DMS 273 (cell line): ENCODE data around the gene ZDHHC17.

Experiments used
- DNase-seq: peaks from one replicate; lab custom pipeline; 2025; ENCODE audit not compliant: unreplicated experiment; lab: John Stamatoyannopoulos, UW

The ZDHHC17 gene

DNA sequence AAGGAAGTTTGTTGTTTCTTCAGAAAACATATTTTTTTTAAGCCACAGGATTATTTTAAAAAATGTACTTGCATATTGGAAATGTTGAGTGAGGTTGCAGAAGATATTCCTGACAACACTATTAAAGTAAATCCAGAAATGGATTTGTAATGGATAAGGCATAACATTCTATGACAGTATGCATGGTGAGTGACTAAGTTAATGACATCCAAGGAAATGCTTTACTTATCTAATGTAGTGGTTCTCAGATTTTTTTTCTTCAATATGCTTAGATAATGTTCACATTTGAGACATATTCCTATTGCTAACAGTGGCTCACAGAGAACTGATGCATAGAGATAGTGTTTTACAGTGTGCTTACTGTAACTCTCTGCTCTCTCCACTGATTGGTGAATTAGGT lies 49.4 kb downstream of the ZDHHC17 start:
- no peak for DNase-seq

DNA sequence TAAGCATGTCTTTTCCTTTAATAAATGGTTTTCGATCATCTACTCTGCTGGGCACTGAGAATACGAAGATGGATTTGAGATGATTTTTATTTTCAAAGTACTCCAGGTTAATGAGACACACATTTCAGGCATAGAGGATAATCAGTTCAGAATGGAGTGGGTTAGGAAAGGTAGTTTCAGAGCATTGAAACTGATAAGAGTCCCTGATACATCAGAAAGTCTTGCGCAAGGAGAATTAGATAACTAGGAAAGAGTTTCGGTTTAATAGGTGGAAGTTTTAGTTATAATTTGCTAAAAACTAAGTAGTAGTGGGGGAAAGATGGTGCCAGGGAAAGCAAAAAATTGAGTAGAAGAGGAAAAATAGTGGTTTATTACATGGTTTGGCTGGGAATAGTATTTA lies 50.1 kb downstream of the ZDHHC17 start:
- DNase-seq, result no peak

DNA sequence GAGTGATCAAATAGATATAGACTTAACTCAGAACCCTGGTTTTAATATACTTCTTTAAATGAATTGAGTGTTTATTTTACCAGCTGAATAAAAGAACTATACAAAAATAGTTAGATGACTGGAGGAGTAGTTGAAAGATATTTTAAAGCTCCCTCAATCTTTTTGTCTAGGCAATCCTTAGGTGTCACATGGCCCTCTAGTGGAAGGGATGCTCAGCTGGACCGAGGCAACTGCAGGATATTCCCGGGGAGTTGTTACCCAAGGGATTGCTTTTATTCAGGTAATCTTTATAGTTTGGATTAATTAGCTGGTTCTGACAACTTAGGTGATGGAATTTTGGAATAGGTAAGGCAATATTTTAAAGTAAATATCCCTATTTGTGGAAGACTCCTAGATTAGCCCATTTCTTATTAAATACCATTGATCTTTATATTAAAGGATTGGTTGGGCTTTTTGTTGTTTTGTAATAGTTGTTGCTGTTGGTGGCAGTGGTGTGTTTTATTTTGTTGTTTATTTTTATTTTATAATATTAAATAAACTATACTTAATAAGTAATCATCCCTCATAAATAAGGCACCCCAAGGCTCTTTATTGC lies 57.1 kb downstream of the ZDHHC17 start:
- DNase-seq, result peak; percentile 51

DNA sequence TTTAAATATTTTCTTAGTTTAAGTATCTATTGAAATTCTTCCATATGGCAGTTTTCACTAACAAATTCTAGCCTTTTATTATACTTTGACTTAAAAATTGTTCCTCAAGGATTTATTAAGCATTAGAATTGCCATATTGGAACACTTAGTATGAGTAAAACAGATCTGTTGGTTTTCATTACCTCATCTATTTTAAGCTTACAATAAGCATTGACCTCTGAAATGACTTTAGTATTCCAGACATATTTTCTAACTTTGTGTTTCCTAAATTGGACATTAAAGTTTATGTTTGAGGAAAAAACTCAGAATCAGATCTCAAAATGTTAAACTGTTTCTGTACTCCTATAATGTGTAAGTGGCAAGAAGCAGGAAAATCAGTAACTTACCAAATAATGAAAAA lies 66.5 kb downstream of the ZDHHC17 start:
- DNase-seq, result no peak

DNA sequence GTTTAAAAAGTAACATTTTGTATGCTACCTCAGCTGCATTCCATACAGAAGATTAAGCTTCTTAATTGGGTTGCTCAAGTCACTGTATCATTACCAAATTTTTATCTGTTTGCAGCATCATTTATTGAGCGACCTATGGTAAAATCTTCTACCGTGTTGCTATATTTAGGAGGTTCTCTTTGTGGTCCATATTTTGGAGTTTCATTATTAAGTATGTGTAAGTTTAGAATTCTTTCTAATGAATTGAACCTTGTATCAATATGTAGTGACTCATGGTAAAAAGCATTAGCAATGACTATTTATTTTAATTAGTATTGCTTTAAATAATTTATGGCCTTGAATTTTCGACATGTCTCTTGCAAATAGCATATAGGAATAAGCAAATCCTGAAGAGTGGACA lies 72.7 kb downstream of the ZDHHC17 start:
- no peak for DNase-seq

DNA sequence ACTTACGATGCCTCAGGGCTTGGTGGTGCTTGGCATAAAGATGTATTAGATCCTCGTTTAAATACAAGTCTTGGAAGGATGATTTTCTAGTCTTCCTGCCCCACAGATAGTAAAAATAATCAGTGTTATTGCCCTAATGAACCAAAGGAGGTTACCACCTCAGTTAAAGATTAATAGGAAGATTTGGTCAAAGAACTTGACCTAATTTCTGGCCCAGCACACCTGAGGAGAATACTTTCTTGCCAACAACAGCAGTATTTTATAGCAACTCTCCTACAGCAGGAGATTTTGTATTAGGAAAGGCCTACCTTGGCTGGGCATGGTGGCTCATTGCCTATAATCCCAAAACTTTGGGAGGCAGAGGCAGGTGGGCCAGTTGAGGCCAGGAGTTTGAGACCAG lies 83.3 kb downstream of the ZDHHC17 start:
- DNase-seq, result no peak

DNA sequence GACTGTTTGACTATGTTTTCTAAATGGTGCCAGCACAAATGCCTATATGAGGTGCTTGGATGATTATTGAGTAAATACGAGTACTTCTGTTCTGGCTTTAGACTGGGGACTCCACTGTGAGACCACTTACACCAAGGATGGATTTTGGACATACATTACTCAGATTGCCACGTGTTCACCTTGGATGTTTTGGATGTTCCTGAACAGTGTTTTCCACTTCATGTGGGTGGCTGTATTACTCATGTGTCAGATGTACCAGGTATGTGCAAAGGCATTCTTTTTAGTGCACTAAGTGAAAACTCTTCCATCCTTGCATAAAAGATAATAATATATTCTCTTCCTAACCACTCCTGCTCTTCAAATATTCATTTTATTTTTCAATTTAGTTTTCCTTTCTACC lies 84.2 kb downstream of the ZDHHC17 start:
- no peak for DNase-seq

DNA sequence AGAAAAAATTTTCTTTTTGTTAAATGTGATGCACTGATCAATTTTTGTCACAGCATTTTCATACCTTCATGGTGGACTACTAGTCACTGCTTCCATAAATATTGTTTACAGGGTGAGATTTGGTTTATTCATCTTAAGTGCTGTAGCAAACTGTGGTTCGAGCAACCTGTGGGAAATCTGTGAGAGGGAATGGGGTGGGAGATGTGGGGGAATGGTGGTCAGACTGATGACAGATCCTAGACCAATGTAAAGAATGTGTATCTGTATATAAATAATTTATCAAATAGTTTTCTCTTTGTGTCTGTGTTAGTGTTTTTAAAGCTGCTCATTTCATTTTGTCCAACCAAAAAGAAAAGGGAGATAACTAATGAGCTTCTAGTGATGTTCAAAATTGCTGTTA lies 88.2 kb downstream of the ZDHHC17 start:
- DNase-seq, result no peak

DNA sequence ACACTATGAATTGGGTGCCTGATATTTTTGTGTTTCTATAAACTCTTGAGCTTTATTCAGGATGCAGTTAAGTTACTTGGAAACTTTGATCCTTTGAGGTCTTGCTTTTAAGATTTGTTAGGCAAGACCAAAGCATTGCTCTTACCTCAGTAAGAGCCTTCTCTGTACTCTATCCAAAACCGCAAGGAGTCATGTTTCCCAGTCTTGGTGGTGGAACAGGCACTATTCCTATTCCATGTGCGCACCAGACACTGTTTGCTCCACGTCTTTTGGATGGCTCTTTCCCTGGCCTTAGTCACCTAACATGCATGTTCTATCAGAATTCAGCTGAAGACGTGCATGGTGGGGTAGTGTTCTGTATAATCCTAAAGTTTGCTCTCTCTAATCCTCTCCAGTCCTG lies 91.4 kb downstream of the ZDHHC17 start:
- no peak for DNase-seq

DNA sequence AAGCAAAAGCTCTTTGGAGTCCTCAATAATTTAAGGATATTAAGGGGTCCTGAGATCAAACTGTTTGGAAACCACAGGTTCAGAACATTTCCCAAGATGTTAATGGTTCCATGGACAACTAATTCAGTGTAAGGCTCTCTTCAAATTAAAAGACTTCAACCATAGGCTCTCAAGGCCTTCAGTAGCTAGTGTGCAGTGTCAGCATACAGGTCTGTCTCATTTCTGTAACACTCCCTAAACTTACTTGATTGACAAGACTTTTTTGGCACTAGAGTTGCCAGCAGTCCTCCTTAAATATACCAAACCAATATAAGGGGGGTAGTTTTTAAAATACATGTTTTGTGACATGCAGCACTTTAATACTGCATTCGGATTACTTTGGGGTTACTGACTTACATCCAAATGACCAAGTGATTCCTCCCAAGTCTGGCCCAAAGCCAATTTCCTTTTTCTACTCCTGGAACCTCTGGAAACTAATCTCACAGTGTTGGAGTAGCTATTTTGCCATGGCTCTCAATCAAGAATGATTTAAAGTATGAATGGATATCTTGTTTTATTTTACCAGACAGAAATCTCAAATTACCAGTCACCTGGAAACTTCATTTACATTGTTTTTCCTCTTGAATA lies 92.2 kb downstream of the ZDHHC17 start:
- no peak for DNase-seq

DNA sequence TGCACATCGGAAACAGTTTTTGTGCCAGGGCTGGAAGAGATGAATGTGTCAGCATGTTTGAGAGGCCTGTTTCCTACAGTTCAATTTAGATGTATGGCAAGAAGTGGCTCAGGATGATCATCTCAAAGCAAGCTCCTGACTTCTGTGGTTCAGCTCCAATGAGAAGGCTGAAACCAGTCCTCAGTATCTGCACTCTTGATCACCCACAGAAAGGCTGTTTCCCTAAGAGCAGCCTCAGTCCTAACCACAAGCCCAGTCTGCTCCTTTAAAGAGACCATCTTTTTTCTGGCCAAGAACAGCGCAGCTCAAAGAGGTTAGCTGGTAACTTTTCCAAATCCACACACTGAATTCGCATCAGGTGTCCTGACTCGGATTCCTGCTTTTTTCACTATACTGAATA lies 95.7 kb downstream of the ZDHHC17 start:
- no peak for DNase-seq

DNA sequence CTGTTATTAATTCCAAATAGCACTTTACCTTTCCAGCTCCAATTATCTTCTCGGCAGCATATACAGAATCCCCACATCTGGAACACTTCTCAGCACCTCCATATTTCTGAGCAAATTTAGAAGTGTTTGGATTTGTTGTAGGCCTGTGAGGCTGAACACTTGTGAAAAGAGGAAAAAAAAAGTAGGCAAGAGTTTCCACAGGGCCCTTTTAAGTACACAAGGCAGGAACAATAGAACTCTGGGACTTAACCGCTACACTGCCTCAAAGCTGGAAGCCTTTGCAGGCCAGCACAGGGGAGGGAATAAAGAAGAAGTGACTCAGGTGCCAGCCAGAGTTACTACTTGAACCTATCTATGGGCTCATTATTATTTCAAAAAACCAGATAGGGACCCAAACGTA lies 96.3 kb downstream of the ZDHHC17 start:
- DNase-seq, result no peak

DNA sequence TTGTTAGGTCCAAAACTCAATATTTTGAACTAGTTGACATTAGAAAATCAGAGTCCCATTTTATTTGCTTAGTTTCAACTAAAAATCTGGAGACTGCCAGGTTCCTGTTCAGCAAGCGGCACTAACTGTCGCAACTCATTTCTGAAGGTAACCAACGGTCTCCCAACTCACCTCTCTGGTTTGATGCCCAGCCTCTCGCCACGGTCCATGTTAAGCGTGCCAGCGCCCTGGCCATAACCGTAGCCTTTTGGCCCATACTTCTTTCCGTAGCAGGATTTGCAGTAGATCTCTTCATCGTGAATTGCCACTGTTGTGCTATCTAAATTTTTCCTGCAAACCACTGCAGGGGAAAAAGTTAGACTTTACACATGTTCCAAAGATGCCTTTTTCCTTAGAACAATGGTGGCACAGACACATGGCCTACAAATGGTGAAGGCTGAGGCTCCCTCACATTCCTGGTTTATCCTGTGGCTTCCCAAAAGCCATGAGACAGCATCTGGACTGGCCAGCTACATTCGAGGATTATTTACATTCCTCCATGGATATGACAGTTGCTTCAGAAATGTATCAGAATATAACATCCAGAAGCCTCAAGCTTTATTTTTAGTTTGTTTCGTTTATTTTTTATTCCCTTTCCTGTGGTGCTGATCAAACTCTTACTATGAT lies 99.2 kb downstream of the ZDHHC17 start:
- DNase-seq, result no peak

DNA sequence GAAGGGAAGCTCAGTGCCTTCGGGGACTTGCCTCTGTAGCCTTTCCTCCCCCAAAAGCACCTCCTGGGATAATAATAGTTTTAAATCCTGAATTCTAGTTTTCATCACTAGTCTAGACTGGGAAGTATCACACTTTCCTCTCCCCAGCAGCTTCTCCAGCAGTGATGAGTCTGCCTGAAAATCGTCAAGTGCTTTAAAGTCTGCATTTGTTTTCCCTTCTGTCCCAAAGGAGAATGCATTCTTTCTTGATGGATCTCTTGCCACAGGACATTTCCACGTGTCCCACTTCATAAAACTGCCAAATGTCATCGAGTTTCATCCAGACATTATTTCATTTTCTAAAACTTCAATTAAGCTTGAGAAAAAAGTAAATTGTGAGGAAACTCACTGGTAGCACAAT lies 99.9 kb downstream of the ZDHHC17 start:
- no peak for DNase-seq

DNA sequence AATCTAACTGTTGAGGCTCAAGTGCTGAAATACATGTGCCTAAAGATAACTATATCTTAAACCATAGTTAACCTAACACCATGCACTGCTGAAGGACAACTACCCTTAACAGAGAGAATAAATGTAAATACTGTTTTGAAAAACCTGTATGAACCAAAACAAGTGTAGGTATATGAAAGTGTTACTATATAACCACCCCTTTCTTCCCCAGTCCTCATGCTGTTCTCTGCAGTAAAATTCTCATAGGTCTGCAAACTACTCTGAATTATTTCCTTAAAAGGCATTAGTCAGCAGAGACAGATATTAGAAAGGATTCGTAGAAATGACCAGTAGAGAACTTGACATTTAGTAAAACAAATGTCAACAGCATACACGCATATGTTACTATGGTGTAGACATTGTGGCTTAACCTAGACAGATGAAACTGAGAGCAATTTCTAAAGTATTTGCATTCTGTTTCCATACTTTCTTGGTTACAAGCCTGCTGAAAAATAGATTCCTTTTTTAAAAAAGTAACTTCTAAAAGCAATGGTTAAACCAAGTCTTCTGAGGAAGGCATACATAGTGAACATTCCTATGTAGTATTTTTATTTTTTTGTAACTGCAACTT lies 101.0 kb downstream of the ZDHHC17 start:
- DNase-seq, result no peak

DNA sequence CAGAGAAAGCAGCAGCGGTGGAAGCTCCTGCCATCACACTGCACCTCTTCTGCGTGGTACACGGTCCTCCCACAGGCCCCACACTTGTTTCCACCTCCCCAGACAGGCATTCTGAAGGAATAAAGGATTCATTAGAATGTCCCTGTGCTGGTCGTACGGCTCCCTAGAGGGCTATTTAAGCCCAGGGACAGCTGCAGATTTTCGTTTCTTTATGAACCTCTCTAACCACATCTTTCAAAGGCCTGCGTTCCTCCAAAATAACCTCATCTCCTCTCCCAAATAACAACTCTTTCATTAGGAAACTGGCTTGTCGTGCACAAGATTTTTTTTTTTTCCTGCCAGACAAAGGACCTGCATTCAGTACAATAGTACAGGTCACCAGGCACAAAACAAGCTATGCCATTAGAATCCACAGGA lies 102.2 kb downstream of the ZDHHC17 start:
- DNase-seq, result peak; percentile 35

DNA sequence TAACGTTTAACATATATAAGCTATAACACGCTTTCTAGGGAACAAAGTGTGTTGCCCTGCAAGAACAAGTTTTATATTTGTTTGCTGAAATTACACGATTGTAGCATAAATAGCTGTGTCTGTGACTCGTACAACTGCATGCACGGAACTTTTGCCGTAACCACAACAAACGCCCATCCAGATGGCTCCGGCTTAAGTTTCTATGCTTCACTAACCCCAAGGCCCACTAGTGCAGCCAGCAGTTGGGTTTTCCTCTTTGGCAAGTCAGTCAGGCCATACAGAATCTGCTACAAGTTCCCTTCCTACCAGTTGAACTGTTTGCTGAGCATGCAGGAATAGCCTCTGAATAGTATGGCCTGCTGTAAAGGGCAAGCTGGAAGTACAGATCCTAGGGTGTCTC lies 102.8 kb downstream of the ZDHHC17 start:
- peak; percentile 91 for DNase-seq

DNA sequence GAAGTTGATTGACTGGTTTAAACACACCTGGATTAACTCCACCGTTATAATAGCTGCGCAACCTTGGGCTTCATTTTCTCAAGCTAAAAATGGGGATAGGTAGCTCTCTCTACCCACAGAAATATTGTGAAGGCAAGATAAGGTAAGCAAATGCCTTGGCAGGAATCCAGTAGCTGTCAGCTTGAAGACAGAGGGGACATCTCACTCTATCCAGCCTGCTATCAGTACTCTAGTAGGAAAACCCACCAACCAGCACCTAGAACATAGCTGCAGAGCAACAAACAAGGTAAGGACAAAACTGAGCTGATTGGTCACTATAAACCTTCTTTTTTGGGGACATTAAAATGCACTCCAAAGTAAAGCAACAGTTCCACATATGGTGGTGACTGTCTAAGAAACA lies 107.2 kb downstream of the ZDHHC17 start:
- no peak for DNase-seq

DNA sequence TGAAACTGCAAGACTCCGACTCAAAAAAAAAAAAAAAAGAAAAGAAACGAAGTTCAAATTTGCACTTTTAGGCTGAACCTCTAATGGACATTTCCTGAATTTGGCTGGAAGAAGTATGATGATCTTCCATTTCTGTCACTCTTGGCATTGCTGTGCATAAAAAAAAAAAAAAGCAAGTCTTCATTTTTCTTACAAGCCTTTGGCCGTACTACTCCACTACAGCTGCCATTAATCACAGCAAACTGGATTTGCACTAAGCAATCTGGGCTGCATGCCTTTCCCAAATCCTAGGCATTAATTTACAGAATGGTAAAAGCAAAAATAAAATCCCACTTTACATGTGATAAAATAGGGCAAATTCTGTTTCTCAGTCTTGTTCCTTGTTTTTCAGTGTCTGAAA lies 107.8 kb downstream of the ZDHHC17 start:
- no peak for DNase-seq

DNA sequence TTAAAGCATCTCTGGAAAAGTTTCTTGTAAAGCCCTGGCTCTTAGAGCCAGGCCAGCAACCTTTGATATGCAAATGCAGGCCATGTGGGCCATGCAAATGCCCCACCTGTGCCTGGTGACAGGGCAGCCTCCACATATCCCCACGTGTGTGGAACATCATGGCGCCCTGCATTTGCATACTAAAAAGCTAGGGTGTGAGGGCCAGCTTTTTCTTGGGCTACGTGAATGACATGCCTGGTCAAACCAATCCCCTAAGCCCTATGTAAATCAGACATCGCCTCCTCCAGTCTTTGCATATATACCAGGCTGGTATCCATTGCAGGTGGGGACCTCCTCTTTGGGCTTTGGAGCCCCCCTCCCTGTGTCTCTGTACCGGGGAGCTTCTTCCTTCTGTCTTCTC lies 108.5 kb downstream of the ZDHHC17 start:
- no peak for DNase-seq

DNA sequence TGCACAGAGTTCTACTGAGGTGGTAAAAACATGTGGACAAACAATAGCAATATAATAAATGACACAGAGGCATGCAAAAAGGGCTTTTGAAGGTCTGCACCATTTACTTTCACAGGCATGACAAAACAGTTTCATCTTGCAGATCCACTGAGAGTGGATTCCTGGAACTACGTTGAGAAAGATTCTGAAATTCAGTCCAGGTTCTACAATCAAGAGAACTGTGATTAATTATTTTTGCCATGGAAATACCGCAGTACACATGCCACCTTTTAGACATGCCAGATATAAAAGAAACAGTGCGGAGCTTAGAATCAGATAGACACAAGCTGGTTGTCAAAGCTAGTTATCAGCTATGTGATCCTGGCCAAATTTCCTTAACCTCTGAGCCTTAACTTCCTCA lies 110.1 kb downstream of the ZDHHC17 start:
- no peak for DNase-seq

DNA sequence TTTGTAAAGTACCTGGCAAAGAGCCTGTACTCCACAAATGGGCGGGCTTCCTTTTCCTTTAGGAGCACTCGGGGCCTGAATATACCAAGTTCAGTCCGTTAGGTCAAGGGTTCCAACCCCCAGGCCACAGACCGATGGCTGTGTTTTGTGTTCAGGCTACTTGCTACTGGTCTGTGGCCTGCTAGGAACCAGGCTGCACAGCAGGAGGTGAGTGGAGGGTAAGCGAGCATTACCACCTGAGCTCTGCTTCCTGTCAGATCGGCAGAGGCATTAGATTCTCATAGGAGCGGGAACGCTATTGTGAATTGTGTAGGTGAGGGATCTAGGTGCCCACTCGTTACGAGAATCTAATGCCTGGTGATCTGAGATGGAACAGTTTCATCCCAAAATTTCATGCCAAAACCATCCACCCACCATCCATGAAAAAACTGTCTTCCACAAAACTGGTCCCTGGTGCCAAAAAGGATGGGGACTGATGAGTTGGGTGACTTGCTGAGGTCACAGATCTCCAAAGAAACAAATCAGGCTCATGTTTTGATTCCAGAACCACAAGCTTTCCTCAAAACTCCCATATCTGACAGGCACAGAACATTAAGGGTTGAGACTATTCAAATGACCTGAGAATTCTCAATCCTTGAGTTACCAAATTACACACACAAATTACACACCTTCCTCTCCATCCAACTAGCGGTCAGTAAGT lies 110.7 kb downstream of the ZDHHC17 start:
- no peak for DNase-seq
